Activated naive CD8-positive, alpha-beta T cell treated with anti-CD3 and anti-CD28 coated beads, Interleukin-2, amount 50 U/mL, for 24 hours (primary cell): ENCODE data around the gene CNNM1.

Experiments used
- ATAC-seq: fragments of 150-1000 bp; cut with Tn5 transposase; one replicate; pipeline ENCODE4 v1.10.0; 2021
- DNase-seq: peaks from one replicate; pipeline ENCODE4 v3.0.0; 2021
- H3K27ac Mint-ChIP-seq: one replicate; pipeline ENCODE4 v1.8.0; 2021; ENCODE audit warnings: mild to moderate bottlenecking, mixed read lengths
- H3K27me3 Mint-ChIP-seq: one replicate; pipeline ENCODE4 v1.8.0; 2021; ENCODE audit warnings: mixed read lengths
- H3K36me3 Mint-ChIP-seq: one replicate; pipeline ENCODE4 v1.8.0; 2021; ENCODE audit warnings: low read depth, mixed read lengths
- H3K4me1 Mint-ChIP-seq: one replicate; pipeline ENCODE4 v1.8.0; 2021; ENCODE audit warnings: mixed read lengths
- H3K4me3 Mint-ChIP-seq: one replicate; pipeline ENCODE4 v1.8.0; 2021; ENCODE audit warnings: mild to moderate bottlenecking, moderate library complexity, mixed read lengths
- H3K9me3 Mint-ChIP-seq: one replicate; pipeline ENCODE4 v1.8.0; 2021; ENCODE audit warnings: mixed read lengths

The CNNM1 gene

GRCh38 chr10:99344715-99345114 is 15.6 kb downstream of the CNNM1 start:
- ATAC-seq (no peak), DNase-seq (no peak)
- Mint-ChIP-seq H3K36me3 (no peaks in the 10 kb centered on the region), H3K27ac (no peak overlapping the region), H3K4me3 (no peak overlapping the region), H3K27me3 (peaks cover 4% of the 10 kb centered on the region), H3K4me1 (no peaks in the 10 kb centered on the region), H3K9me3 (no peaks in the 10 kb centered on the region)

GRCh38 chr10:99345350-99345749 is 16.2 kb downstream of the CNNM1 start:
- Mint-ChIP-seq H3K27ac (no peak overlapping the region), H3K4me1 (no peaks in the 10 kb centered on the region), H3K36me3 (no peaks in the 10 kb centered on the region), H3K27me3 (peaks cover 4% of the 10 kb centered on the region), H3K9me3 (no peaks in the 10 kb centered on the region), H3K4me3 (no peak overlapping the region)
- no peak for ATAC-seq
- no peak for DNase-seq

GRCh38 chr10:99346247-99346646 is 17.1 kb downstream of the CNNM1 start:
- no peaks in the 10 kb centered on the region for H3K9me3 Mint-ChIP-seq
- no peaks in the 10 kb centered on the region for H3K4me1 Mint-ChIP-seq
- H3K36me3 Mint-ChIP-seq = no peaks in the 10 kb centered on the region
- peaks cover 4% of the 10 kb centered on the region for H3K27me3 Mint-ChIP-seq
- no peak overlapping the region for H3K4me3 Mint-ChIP-seq
- no peak overlapping the region for H3K27ac Mint-ChIP-seq
- no peak for DNase-seq
- ATAC-seq = no peak

GRCh38 chr10:99347672-99348071 is 18.5 kb downstream of the CNNM1 start:
- no peaks in the 10 kb centered on the region for H3K36me3 Mint-ChIP-seq
- H3K27ac Mint-ChIP-seq = no peak overlapping the region
- no peak overlapping the region for H3K4me3 Mint-ChIP-seq
- DNase-seq (no peak), ATAC-seq (no peak)
- no peaks in the 10 kb centered on the region for H3K4me1 Mint-ChIP-seq
- peaks cover 2% of the 10 kb centered on the region for H3K27me3 Mint-ChIP-seq
- no peaks in the 10 kb centered on the region for H3K9me3 Mint-ChIP-seq

GRCh38 chr10:99353182-99353581 is 24.0 kb downstream of the CNNM1 start:
- Mint-ChIP-seq H3K36me3 (no peaks in the 10 kb centered on the region), H3K9me3 (no peaks in the 10 kb centered on the region), H3K4me3 (no peak overlapping the region), H3K4me1 (no peaks in the 10 kb centered on the region), H3K27me3 (peaks cover 6% of the 10 kb centered on the region), H3K27ac (no peak overlapping the region)
- DNase-seq (no peak), ATAC-seq (no peak)

- Mint-ChIP-seq H3K27me3 (peaks cover 6% of the 10 kb centered on the region), H3K27ac (no peak overlapping the region), H3K9me3 (no peaks in the 10 kb centered on the region), H3K4me3 (no peak overlapping the region), H3K36me3 (no peaks in the 10 kb centered on the region), H3K4me1 (no peaks in the 10 kb centered on the region)
- DNase-seq (no peak), ATAC-seq (no peak)
Measured at GRCh38 chr10:99357691-99358090, 28.5 kb downstream of the CNNM1 start.

GRCh38 chr10:99358101-99358500 is 28.9 kb downstream of the CNNM1 start:
- no peak for ATAC-seq
- Mint-ChIP-seq H3K27me3 (peaks cover 6% of the 10 kb centered on the region), H3K4me1 (no peaks in the 10 kb centered on the region), H3K36me3 (no peaks in the 10 kb centered on the region), H3K4me3 (no peak overlapping the region), H3K9me3 (no peaks in the 10 kb centered on the region), H3K27ac (no peak overlapping the region)
- no peak for DNase-seq

- no peak for ATAC-seq
- no peak for DNase-seq
- no peaks in the 10 kb centered on the region for H3K36me3 Mint-ChIP-seq
- H3K27me3 Mint-ChIP-seq = peaks cover 1% of the 10 kb centered on the region
- H3K27ac Mint-ChIP-seq = no peak overlapping the region
- H3K9me3 Mint-ChIP-seq = no peaks in the 10 kb centered on the region
- no peaks in the 10 kb centered on the region for H3K4me1 Mint-ChIP-seq
- H3K4me3 Mint-ChIP-seq = no peak overlapping the region
Measured at GRCh38 chr10:99360934-99361333, 31.8 kb downstream of the CNNM1 start.

GRCh38 chr10:99364125-99364524 is 35.0 kb downstream of the CNNM1 start:
- no peak for ATAC-seq
- no peak for DNase-seq
- peaks cover 14% of the 10 kb centered on the region for H3K27me3 Mint-ChIP-seq
- H3K4me1 Mint-ChIP-seq = no peaks in the 10 kb centered on the region
- no peak overlapping the region for H3K27ac Mint-ChIP-seq
- no peaks in the 10 kb centered on the region for H3K36me3 Mint-ChIP-seq
- no peaks in the 10 kb centered on the region for H3K9me3 Mint-ChIP-seq
- no peak overlapping the region for H3K4me3 Mint-ChIP-seq

- Mint-ChIP-seq H3K4me3 (no peak overlapping the region), H3K27me3 (peaks cover 26% of the 10 kb centered on the region), H3K36me3 (no peaks in the 10 kb centered on the region), H3K4me1 (no peaks in the 10 kb centered on the region), H3K9me3 (no peaks in the 10 kb centered on the region), H3K27ac (no peak overlapping the region)
- ATAC-seq = no peak
- no peak for DNase-seq
Measured at GRCh38 chr10:99365311-99365710, 36.2 kb downstream of the CNNM1 start.

GRCh38 chr10:99365736-99366135 is 36.6 kb downstream of the CNNM1 start:
- peaks cover 1% of the 10 kb centered on the region for H3K4me1 Mint-ChIP-seq
- H3K36me3 Mint-ChIP-seq = no peaks in the 10 kb centered on the region
- peaks cover 27% of the 10 kb centered on the region for H3K27me3 Mint-ChIP-seq
- no peak overlapping the region for H3K4me3 Mint-ChIP-seq
- no peak for DNase-seq
- ATAC-seq = no peak
- H3K27ac Mint-ChIP-seq = no peak overlapping the region
- no peaks in the 10 kb centered on the region for H3K9me3 Mint-ChIP-seq

- no peaks in the 10 kb centered on the region for H3K9me3 Mint-ChIP-seq
- H3K27ac Mint-ChIP-seq = no peak overlapping the region
- no peak for DNase-seq
- H3K27me3 Mint-ChIP-seq = peaks cover 31% of the 10 kb centered on the region
- ATAC-seq = no peak
- H3K4me3 Mint-ChIP-seq = no peak overlapping the region
- H3K4me1 Mint-ChIP-seq = peaks cover 9% of the 10 kb centered on the region
- no peaks in the 10 kb centered on the region for H3K36me3 Mint-ChIP-seq
Measured at GRCh38 chr10:99366666-99367065, 37.5 kb downstream of the CNNM1 start.

GRCh38 chr10:99368646-99369045 is 39.5 kb downstream of the CNNM1 start:
- Mint-ChIP-seq H3K4me3 (no peak overlapping the region), H3K27me3 (peaks cover 42% of the 10 kb centered on the region), H3K36me3 (no peaks in the 10 kb centered on the region), H3K4me1 (peaks cover 9% of the 10 kb centered on the region), H3K9me3 (no peaks in the 10 kb centered on the region), H3K27ac (no peak overlapping the region)
- DNase-seq = no peak
- ATAC-seq = no peak

- Mint-ChIP-seq H3K9me3 (no peaks in the 10 kb centered on the region), H3K4me3 (no peak overlapping the region), H3K36me3 (no peaks in the 10 kb centered on the region), H3K4me1 (peaks cover 9% of the 10 kb centered on the region), H3K27me3 (peaks cover 43% of the 10 kb centered on the region), H3K27ac (no peak overlapping the region)
- DNase-seq (no peak), ATAC-seq (no peak)
Measured at GRCh38 chr10:99369126-99369525, 40.0 kb downstream of the CNNM1 start.

GRCh38 chr10:99369551-99369950 is 40.4 kb downstream of the CNNM1 start:
- DNase-seq (no peak), ATAC-seq (no peak)
- Mint-ChIP-seq H3K27ac (no peak overlapping the region), H3K4me1 (peaks cover 9% of the 10 kb centered on the region), H3K27me3 (peaks cover 45% of the 10 kb centered on the region), H3K9me3 (no peaks in the 10 kb centered on the region), H3K4me3 (no peak overlapping the region), H3K36me3 (no peaks in the 10 kb centered on the region)

- Mint-ChIP-seq H3K27me3 (peaks cover 48% of the 10 kb centered on the region), H3K9me3 (no peaks in the 10 kb centered on the region), H3K4me1 (peaks cover 9% of the 10 kb centered on the region), H3K36me3 (no peaks in the 10 kb centered on the region), H3K27ac (no peak overlapping the region), H3K4me3 (no peak overlapping the region)
- DNase-seq = no peak
- ATAC-seq = peak; percentile 28
Measured at GRCh38 chr10:99370993-99371392, 41.8 kb downstream of the CNNM1 start.
